ENCODE results near the gene FBXO34. TPM values are rescaled to one million over a fixed set of nuclear protein-coding genes. Genes with fewer than 3 reads are reported as not detected.
"Not testable (repeated sequence)": the region's sequence is repeated elsewhere in the genome, so short reads cannot be mapped to it uniquely, and the experiment has no call there.

Gene FBXO34
- total RNA-seq, 1 experiment from 2014 or later, result 19.4 TPM

GRCh38 chr14:55382483-55382882 is 111.3 kb downstream of the FBXO34 start:
- DNase-seq (ENCODE audit: low read depth), result no peak

- DNase-seq (ENCODE audit: low read depth), result not testable (repeated sequence)
Observed at GRCh38 chr14:55383056-55383466, 111.8 kb downstream of the FBXO34 start.

- no peak for DNase-seq (ENCODE audit: low read depth)
Observed at GRCh38 chr14:55383541-55384140, 112.4 kb downstream of the FBXO34 start.

GRCh38 chr14:55384536-55384935 is 113.3 kb downstream of the FBXO34 start:
- no peak for DNase-seq (ENCODE audit: low read depth)

GRCh38 chr14:55386037-55386808 is 115.0 kb downstream of the FBXO34 start:
- no peak for DNase-seq (ENCODE audit: low read depth)

- no peak for DNase-seq (ENCODE audit: low read depth)
Observed at GRCh38 chr14:55387121-55387520, 115.9 kb downstream of the FBXO34 start.

GRCh38 chr14:55388160-55388559 is 116.9 kb downstream of the FBXO34 start:
- DNase-seq (ENCODE audit: low read depth), result peak; percentile 80

GRCh38 chr14:55389330-55389729 is 118.1 kb downstream of the FBXO34 start:
- peak; percentile 59 for DNase-seq (ENCODE audit: low read depth)

GRCh38 chr14:55398679-55399078 is 127.5 kb downstream of the FBXO34 start:
- DNase-seq (ENCODE audit: low read depth), result peak; percentile 96

- DNase-seq (ENCODE audit: low read depth), result no peak
Observed at GRCh38 chr14:55399183-55399582, 128.0 kb downstream of the FBXO34 start.

GRCh38 chr14:55399852-55400251 is 128.6 kb downstream of the FBXO34 start:
- DNase-seq (ENCODE audit: low read depth), result peak; percentile 46

- no peak for DNase-seq (ENCODE audit: low read depth)
Observed at GRCh38 chr14:55401751-55402150, 130.5 kb downstream of the FBXO34 start.

Small RNA genes within 50 kb of the gene (small RNA-seq; reads per million reads assigned to genes)
- gene AL356801.1, result not detected

Other genes starting within 250 kb of the FBXO34 start
- gene WDHD1, start 244.3 kb upstream of the FBXO34 start, total RNA-seq (2014; rRNA removed; shearing (Covaris generic)), result 14.8 and 16.3 TPM in 2 replicates
- 12.0 and 15.2 TPM in 2 replicates for gene SOCS4, start 244.2 kb upstream of the FBXO34 start, total RNA-seq (2014; rRNA removed; shearing (Covaris generic))
- 28.8 and 55.3 TPM in 2 replicates for gene MAPK1IP1L, start 219.8 kb upstream of the FBXO34 start, total RNA-seq (2014; rRNA removed; shearing (Covaris generic))
- gene LGALS3, start 142.2 kb upstream of the FBXO34 start, total RNA-seq (2014; rRNA removed; shearing (Covaris generic)), result 53.8 and 69.3 TPM in 2 replicates
- 42.8 and 53.6 TPM in 2 replicates for gene DLGAP5, start 79.8 kb upstream of the FBXO34 start, total RNA-seq (2014; rRNA removed; shearing (Covaris generic))
- 8.0 and 9.5 TPM in 2 replicates for gene ATG14, start 140.4 kb downstream of the FBXO34 start, total RNA-seq (2014; rRNA removed; shearing (Covaris generic))
- not detected in 2 replicates for gene TBPL2, start 169.2 kb downstream of the FBXO34 start, total RNA-seq (2014; rRNA removed; shearing (Covaris generic))